GM23248 (cell line): ENCODE measurements around the gene SDR42E2. TPM values are rescaled to one million over a fixed set of nuclear protein-coding genes. Genes with fewer than 3 reads are reported as not detected.

Experiments
- DNase-seq: peaks from one replicate; pipeline ENCODE4 v3.0.0-alpha.2; 2015
- H2AFZ ChIP-seq: fragments of 200-600 bp; sonication (generic); 2 replicates; pipeline ENCODE4 v1.6.1; 2016; ENCODE audit warnings: antibody characterized with exemption
- H3F3A ChIP-seq: fragments of 200-600 bp; sonication (generic); 2 replicates; pipeline ENCODE4 v1.6.1; 2016; ENCODE audit warnings: mild to moderate bottlenecking, antibody characterized with exemption, mixed run types; ENCODE audit not compliant: insufficient read depth
- H3K27ac ChIP-seq: fragments of 200-600 bp; sonication (generic); 2 replicates; pipeline ENCODE4 v1.5.1; 2016; ENCODE audit warnings: mild to moderate bottlenecking
- H3K27me3 ChIP-seq: fragments of 200-600 bp; sonication (generic); replicated peaks from 2 replicates; pipeline ENCODE4 v1.6.1; 2016; ENCODE audit warnings: mild to moderate bottlenecking; ENCODE audit not compliant: insufficient read depth
- H3K36me3 ChIP-seq: fragments of 200-600 bp; sonication (generic); 2 replicates; pipeline ENCODE4 v1.6.1; 2016; ENCODE audit warnings: low read depth, mild to moderate bottlenecking
- H3K4me1 ChIP-seq: fragments of 200-600 bp; sonication (generic); 2 replicates; pipeline ENCODE4 v1.6.1; 2016; ENCODE audit warnings: mild to moderate bottlenecking; ENCODE audit not compliant: insufficient read depth
- H3K4me2 ChIP-seq: fragments of 200-600 bp; sonication (generic); one replicate; pipeline ENCODE4 v1.6.1; 2016; ENCODE audit warnings: mild to moderate bottlenecking; ENCODE audit not compliant: unreplicated experiment
- H3K4me3 ChIP-seq: fragments of 200-600 bp; sonication (generic); 2 replicates; pipeline ENCODE4 v1.5.1; 2016; ENCODE audit warnings: mild to moderate bottlenecking
- H3K79me2 ChIP-seq: fragments of 200-600 bp; sonication (generic); 2 replicates; pipeline ENCODE4 v1.6.1; 2016; ENCODE audit warnings: mild to moderate bottlenecking; ENCODE audit not compliant: insufficient read depth
- H3K9ac ChIP-seq: fragments of 200-600 bp; sonication (generic); 2 replicates; pipeline ENCODE4 v1.6.1; 2016; ENCODE audit warnings: mild to moderate bottlenecking
- H3K9me2 ChIP-seq: fragments of 200-600 bp; sonication (generic); 2 replicates; pipeline ENCODE4 v1.6.1; 2016; ENCODE audit warnings: mixed run types, mild to moderate bottlenecking, moderate library complexity; ENCODE audit not compliant: insufficient read depth
- H3K9me3 ChIP-seq: fragments of 200-600 bp; sonication (generic); one replicate; pipeline ENCODE4 v1.6.1; 2017; ENCODE audit warnings: low read depth
- H4K20me1 ChIP-seq: fragments of 200-600 bp; sonication (generic); 2 replicates; pipeline ENCODE4 v1.6.0; 2016; ENCODE audit not compliant: insufficient read depth
- EZH2 ChIP-seq: fragments of 200-600 bp; sonication (generic); IDR thresholded peaks from 2 replicates; pipeline ENCODE4 v1.6.1; 2018; ENCODE audit warnings: antibody characterized with exemption, mild to moderate bottlenecking; ENCODE audit not compliant: insufficient read depth, poor library complexity, severe bottlenecking
- EZH2phosphoT487 ChIP-seq: fragments of 200-600 bp; sonication (generic); IDR thresholded peaks from 2 replicates; pipeline ENCODE4 v1.6.1; 2018; ENCODE audit warnings: antibody characterized with exemption, moderate library complexity, mild to moderate bottlenecking, low read depth; ENCODE audit not compliant: insufficient read depth
- WGBS, 2 experiments: methylation state at CpG; one replicate each; pipeline ENCODE4 v1.1.6; 2015 to 2017; ENCODE audit warnings: low lambda C conversion rate in 2 of 2, low coverage in 1 of 2; ENCODE audit errors: missing lambda C conversion rate in 2 of 2; 5-methylcytosine and 5-hydroxymethylcytosine counted together
- in situ Hi-C: fragments of 300-500 bp; cut with MboI; formaldehyde crosslinking; loops from 2 replicates; pipeline ENCODE4 v1.15.0; 2020
- polyA plus RNA-seq: library from polyadenylated mRNA; unstranded; fragments of >200 nt; fragmentation: Nextera tagmentation; extraction: Ambion mirVana; gene quantifications from 2 replicates; pipeline ENCODE4 v1.2.1, GENCODE V29; 2016
- total RNA-seq: library from RNA; depleted of rRNA; stranded (reverse); fragments of >200 nt; shearing (Covaris generic); gene quantifications from 2 replicates; pipeline ENCODE4 v1.2.3, GENCODE V29; 2014

Gene SDR42E2
- total and polyA plus RNA-seq, 2 experiments from 2014 or later: not detected

- in situ Hi-C loops: no loop called here
- WGBS, 2 experiments: 35 to 37% methylated on average over 7 of the region's 7 CpGs
- H3K4me2 ChIP-seq: no peak overlapping the region
These were observed 23.3 kb upstream of the SDR42E2 start for GRCh38 chr16:22139008-22139407.

GRCh38 chr16:22139732-22140131 lies 22.6 kb upstream of the SDR42E2 start:
- no peaks in the 10 kb centered on the region for H3K9me2 ChIP-seq
- H3K9ac ChIP-seq: no peak overlapping the region
- H3K36me3 ChIP-seq: no peaks in the 10 kb centered on the region
- no peaks in the 10 kb centered on the region for H3K4me1 ChIP-seq
- DNase-seq: no peak
- H3K27ac ChIP-seq: no peak overlapping the region
- H3K27me3 ChIP-seq: no peaks in the 10 kb centered on the region; the same call in 1 of the 2 replicates
- no peak for TF ChIP-seq EZH2
- TF ChIP-seq EZH2phosphoT487: no peak
- H3K9me3 ChIP-seq: no peaks in the 10 kb centered on the region
- H3F3A ChIP-seq: no peaks in the 10 kb centered on the region
- H2AFZ ChIP-seq: no peak overlapping the region
- in situ Hi-C loops: no loop called here
- no peaks in the 10 kb centered on the region for H3K79me2 ChIP-seq
- no peaks in the 10 kb centered on the region for H4K20me1 ChIP-seq
- H3K4me3 ChIP-seq: no peak overlapping the region
- H3K4me2 ChIP-seq: no peak overlapping the region
- 44 to 48% methylated on average over 1 of the region's 1 CpG for WGBS, 2 experiments

More at GRCh38 chr16:22139008-22139407, 23.3 kb upstream of the SDR42E2 start:
- Histone ChIP-seq H3K9ac (no peak overlapping the region), H4K20me1 (no peaks in the 10 kb centered on the region), H2AFZ (no peak overlapping the region), H3F3A (no peaks in the 10 kb centered on the region), H3K4me3 (no peak overlapping the region), H3K9me3 (no peaks in the 10 kb centered on the region), H3K27me3 (no peaks in the 10 kb centered on the region; the same call in 1 of the 2 replicates), H3K9me2 (no peaks in the 10 kb centered on the region), H3K36me3 (no peaks in the 10 kb centered on the region), H3K27ac (no peak overlapping the region), H3K4me1 (no peaks in the 10 kb centered on the region), H3K79me2 (no peaks in the 10 kb centered on the region)
- TF ChIP-seq EZH2phosphoT487 (no peak), EZH2 (no peak)
- no peak for DNase-seq

GRCh38 chr16:22141767-22142166 lies 20.5 kb upstream of the SDR42E2 start:
- TF ChIP-seq EZH2 (no peak), EZH2phosphoT487 (no peak)
- peak; percentile 47 for DNase-seq
- Histone ChIP-seq H4K20me1 (no peaks in the 10 kb centered on the region), H3K4me2 (no peak overlapping the region), H3K9me3 (no peaks in the 10 kb centered on the region), H3K4me3 (no peak overlapping the region), H3K36me3 (no peaks in the 10 kb centered on the region), H3K9me2 (no peaks in the 10 kb centered on the region), H2AFZ (no peak overlapping the region), H3K27ac (no peak overlapping the region), H3K9ac (no peak overlapping the region), H3K4me1 (no peaks in the 10 kb centered on the region), H3K27me3 (no peaks in the 10 kb centered on the region; the same call in 1 of the 2 replicates), H3K79me2 (no peaks in the 10 kb centered on the region), H3F3A (no peaks in the 10 kb centered on the region)
- in situ Hi-C loops: no loop called here
- 50 to 61% methylated on average over 1 of the region's 1 CpG for WGBS, 2 experiments

GRCh38 chr16:22144520-22144919 lies 17.8 kb upstream of the SDR42E2 start:
- DNase-seq: no peak

GRCh38 chr16:22147853-22148252 lies 14.5 kb upstream of the SDR42E2 start:
- Histone ChIP-seq H3K9me3 (no peaks in the 10 kb centered on the region), H3K36me3 (no peaks in the 10 kb centered on the region), H3K4me1 (no peaks in the 10 kb centered on the region), H3K27me3 (peaks cover 7% of the 10 kb centered on the region), H3F3A (no peaks in the 10 kb centered on the region), H3K4me2 (no peak overlapping the region), H2AFZ (no peak overlapping the region), H4K20me1 (no peaks in the 10 kb centered on the region), H3K4me3 (no peak overlapping the region), H3K9me2 (no peaks in the 10 kb centered on the region), H3K79me2 (no peaks in the 10 kb centered on the region), H3K27ac (no peak overlapping the region), H3K9ac (no peak overlapping the region)
- no peak for DNase-seq
- TF ChIP-seq EZH2phosphoT487: no peak
- TF ChIP-seq EZH2: no peak
- WGBS, 2 experiments: 38 to 41% methylated on average over 9 of the region's 9 CpGs
- in situ Hi-C loops: no loop called here

More at GRCh38 chr16:22144520-22144919, 17.8 kb upstream of the SDR42E2 start:
- Histone ChIP-seq H4K20me1 (no peaks in the 10 kb centered on the region), H3K4me1 (no peaks in the 10 kb centered on the region), H3K27me3 (no peaks in the 10 kb centered on the region; the same call in 1 of the 2 replicates), H3K4me3 (no peak overlapping the region), H2AFZ (no peak overlapping the region), H3K79me2 (no peaks in the 10 kb centered on the region), H3K36me3 (no peaks in the 10 kb centered on the region), H3K4me2 (no peak overlapping the region), H3K9me2 (no peaks in the 10 kb centered on the region), H3K9me3 (no peaks in the 10 kb centered on the region), H3F3A (no peaks in the 10 kb centered on the region), H3K27ac (no peak overlapping the region), H3K9ac (no peak overlapping the region)
- WGBS, 2 experiments: 84 to 85% methylated on average over 6 of the region's 6 CpGs
- in situ Hi-C loops: no loop called here
- no peak for TF ChIP-seq EZH2phosphoT487
- TF ChIP-seq EZH2: no peak
